HG02642 (cell line): ENCODE results near the gene EDDM13.
A peak's percentile ranks its signal among the peaks of the same experiment; 100 is the strongest.
"Not testable (repeated sequence)": the region's sequence is repeated elsewhere in the genome, so short reads cannot be mapped to it uniquely, and the experiment has no call there.

Source experiments
- ATAC-seq: cut with Tn5 transposase; IDR thresholded peaks from one replicate; pipeline ENCODE4 v1.9.1; 2021; ENCODE audit warnings: mild to moderate bottlenecking; ENCODE audit not compliant: unreplicated experiment, poor library complexity

The EDDM13 gene

GRCh38 chr19:56294549-56294948 is 22.0 kb downstream of the EDDM13 start:
- no peak for ATAC-seq

GRCh38 chr19:56295531-56296455 is 23.2 kb downstream of the EDDM13 start:
- ATAC-seq, result no peak

- no peak for ATAC-seq
Observed at GRCh38 chr19:56297010-56297409, 24.5 kb downstream of the EDDM13 start.

- no peak for ATAC-seq
Observed at GRCh38 chr19:56299688-56300087, 27.1 kb downstream of the EDDM13 start.

GRCh38 chr19:56301155-56301554 is 28.6 kb downstream of the EDDM13 start:
- no peak for ATAC-seq

- ATAC-seq, result no peak
Observed at GRCh38 chr19:56301886-56302620, 29.5 kb downstream of the EDDM13 start.

- no peak for ATAC-seq
Observed at GRCh38 chr19:56304243-56304642, 31.7 kb downstream of the EDDM13 start.

GRCh38 chr19:56306016-56306415 is 33.5 kb downstream of the EDDM13 start:
- ATAC-seq, result no peak

GRCh38 chr19:56307062-56307461 is 34.5 kb downstream of the EDDM13 start:
- ATAC-seq, result not testable (repeated sequence)

GRCh38 chr19:56308792-56309191 is 36.2 kb downstream of the EDDM13 start:
- ATAC-seq, result no peak

GRCh38 chr19:56309511-56310185 is 37.1 kb downstream of the EDDM13 start:
- peak; percentile 37 for ATAC-seq

GRCh38 chr19:56310462-56310861 is 37.9 kb downstream of the EDDM13 start:
- no peak for ATAC-seq

- ATAC-seq, result no peak
Observed at GRCh38 chr19:56312342-56312741, 39.8 kb downstream of the EDDM13 start.

- no peak for ATAC-seq
Observed at GRCh38 chr19:56312787-56313657, 40.5 kb downstream of the EDDM13 start.

- ATAC-seq, result peak; percentile 0
Observed at GRCh38 chr19:56314018-56314380, 41.5 kb downstream of the EDDM13 start.

- peak; percentile 80 for ATAC-seq
Observed at GRCh38 chr19:56314381-56315076, 42.0 kb downstream of the EDDM13 start, which contains the start of gene ZSCAN5A. Gene ZSCAN5A, minus strand, starts transcription at chr19:56314839. Its CDS starts 89,793 bp downstream, at chr19:56225046.

GRCh38 chr19:56315077-56315828 is 42.7 kb downstream of the EDDM13 start:
- ATAC-seq, result peak; percentile 84

- ATAC-seq, result no peak
Observed at GRCh38 chr19:56316728-56317127, 44.2 kb downstream of the EDDM13 start.

GRCh38 chr19:56317749-56318148 is 45.2 kb downstream of the EDDM13 start:
- ATAC-seq, result no peak
